Activated effector memory CD4-positive, alpha-beta T cell treated with anti-CD3 and anti-CD28 coated beads, Interleukin-2, amount 50 U/mL, for 16 hours (primary cell): ENCODE results near the gene FAM149B1.

Experiments used
- DNase-seq: peaks from one replicate; pipeline ENCODE4 v3.0.0-alpha.2; 2020

Gene FAM149B1

GRCh38 chr10:73293461-73293860, 125.5 kb downstream of the FAM149B1 start:
- DNase-seq = no peak
